GM12878 (cell line): ENCODE measurements around the gene ZNF365. TPM values are rescaled to one million over a fixed set of nuclear protein-coding genes. Genes with fewer than 3 reads are reported as not detected.
"Not testable (repeated sequence)": the region's sequence is repeated elsewhere in the genome, so short reads cannot be mapped to it uniquely, and the experiment has no call there.

ENCODE experiments used
- ATAC-seq: fragments of 200-7000 bp; cut with Tn5 transposase; 3 replicates; pipeline ENCODE4 v1.9.1; 2020; ENCODE audit warnings: mild to moderate bottlenecking, moderate library complexity
- BruUV-seq: library from RNA; stranded (reverse); fragments of 400-500 nt; replicated peaks from 2 replicates; lab custom pipeline; 2021; lab: Mats Ljungman, UMichigan
- CTCF ChIA-PET: fragments of 300-600 bp; sonication (Branson Sonifier 250); formaldehyde crosslinking; extraction: SDS; loops from one replicate; lab custom pipeline; 2021; ENCODE audit warnings: inconsistent platforms; lab: Yijun Ruan, JAX
- POLR2A ChIA-PET: fragments of 350-600 bp; formaldehyde crosslinking; extraction: SDS; loops from one replicate; lab custom pipeline; 2021; ENCODE audit warnings: inconsistent platforms; lab: Charles Lee
- RAD21 ChIA-PET: fragments of 300-600 bp; sonication (Branson Sonifier 250); formaldehyde crosslinking; loops from one replicate; lab custom pipeline; 2023; ENCODE audit warnings: antibody characterized with exemption; ENCODE audit not compliant: unreplicated experiment; lab: Charles Lee
- SMC1A ChIA-PET: fragments of 300-600 bp; sonication (Branson Sonifier 250); formaldehyde crosslinking; loops from one replicate; lab custom pipeline; 2023; ENCODE audit not compliant: unreplicated experiment, uncharacterized antibody; lab: Charles Lee
- DNase-seq: peaks from one replicate; pipeline ENCODE4 v3.0.0-alpha.2; 2011; ENCODE audit warnings: low read depth, low spot score
- FAIRE-seq: peaks from 3 replicates; lab custom pipeline; 2011; peaks lifted over from hg19 to GRCh38; lab: Jason Lieb, UNC
- H2AFZ ChIP-seq: 2 replicates; pipeline ENCODE4 v1.6.0; 2011; ENCODE audit warnings: low read depth, low read length, control low read depth; ENCODE audit not compliant: control insufficient read depth
- H3K27ac ChIP-seq: 2 replicates; pipeline ENCODE4 v1.5.1; 2011; ENCODE audit warnings: control low read depth; ENCODE audit not compliant: control insufficient read depth, insufficient read depth
- H3K27me3 ChIP-seq, 2 experiments: replicated peaks in 1 of 2; 2 replicates each; pipeline versions ENCODE4 v1.6.0 to v1.6.1; 2011; ENCODE audit warnings: low read length in 1 of 2; ENCODE audit not compliant: control insufficient read depth in 2 of 2, insufficient read depth in 2 of 2
- H3K36me3 ChIP-seq, 2 experiments: 2 replicates each; pipeline ENCODE4 v1.5.1; 2011; ENCODE audit warnings: low read length in 1 of 2; ENCODE audit not compliant: control insufficient read depth in 2 of 2, insufficient read depth in 2 of 2
- H3K4me1 ChIP-seq: 2 replicates; pipeline ENCODE4 v1.6.1; 2011; ENCODE audit warnings: mild to moderate bottlenecking, low read length, moderate library complexity, mixed read lengths; ENCODE audit not compliant: control insufficient read depth, insufficient read depth
- H3K4me2 ChIP-seq: 2 replicates; pipeline ENCODE4 v1.6.0; 2011; ENCODE audit warnings: control low read depth; ENCODE audit not compliant: control insufficient read depth, insufficient read depth
- H3K4me3 ChIP-seq: fragments of 200-600 bp; sonication (generic); 2 replicates; pipeline ENCODE4 v1.5.1; 2016
- H3K79me2 ChIP-seq: 2 replicates; pipeline ENCODE4 v1.6.0; 2011; ENCODE audit warnings: low read length; ENCODE audit not compliant: control insufficient read depth, insufficient read depth
- H3K9ac ChIP-seq: 2 replicates; pipeline ENCODE4 v1.8.0; 2011; ENCODE audit warnings: low read length, control low read depth, mixed read lengths; ENCODE audit not compliant: control insufficient read depth, insufficient read depth
- H3K9me3 ChIP-seq: replicated peaks from 3 replicates; pipeline ENCODE4 v1.5.1; 2011; ENCODE audit warnings: mild to moderate bottlenecking, low read length; ENCODE audit not compliant: control insufficient read depth, insufficient read depth
- H4K20me1 ChIP-seq: 2 replicates; pipeline ENCODE4 v1.6.0; 2011; ENCODE audit not compliant: control insufficient read depth, insufficient read depth
- ATF7 ChIP-seq: fragments of 450-650 bp; IDR thresholded peaks from 2 replicates; pipeline ENCODE4 v1.6.1; 2016; ENCODE audit warnings: low read depth, mild to moderate bottlenecking
- WGBS: methylation state at CpG from one replicate; pipeline ENCODE4 v1.1.6; 2016; ENCODE audit warnings: low lambda C conversion rate; ENCODE audit not compliant: insufficient replicate concordance, insufficient coverage; ENCODE audit errors: missing lambda C conversion rate; 5-methylcytosine and 5-hydroxymethylcytosine counted together
- in situ Hi-C: fragments of 300-500 bp; cut with MboI; formaldehyde crosslinking; loops from 9 replicates; pipeline ENCODE4 v1.14.3; 2018; ENCODE audit warnings: mixed read lengths
- intact Hi-C: fragments of 100-400 bp; cut with micrococcal nuclease; formaldehyde crosslinking; loops from one replicate; pipeline ENCODE4 v1.14.2; 2022; ENCODE audit not compliant: unreplicated experiment
- polyA plus RNA-seq, 11 experiments: library from polyadenylated mRNA; depleted of rRNA in 4 of 11; unstranded in 6 of 11; stranded (reverse) in 5 of 11; fragments of >200 nt; fragmentation: Nextera tagmentation in 4 of 11; fragmentation: Illumina TruSeq in 1 of 11; extraction: Ambion mirVana in 4 of 11; extraction: Trizol in 1 of 11; gene quantifications; 1 replicate in 1 of 11; 2 replicates in 10 of 11; pipeline versions ENCODE4 v1.2.1 to v1.2.3, GENCODE V29; 2011 to 2016; ENCODE audit warnings: inconsistent platforms in 2 of 11, missing spikeins in 2 of 11, low read depth in 1 of 11
- total RNA-seq, 4 experiments: library from RNA; depleted of rRNA in 3 of 4; stranded (reverse); fragments of >200 nt in 3 of 4; fragmentation: Illumina TruSeq in 1 of 4; extraction: Trizol in 1 of 4; gene quantifications; 2 replicates each; pipeline versions ENCODE4 v1.2.1 to v1.2.3, GENCODE V29; 2013 to 2021
- TF ChIP-seq, protein P1 (sequence below): IDR thresholded peaks from 2 replicates; pipeline ENCODE4 v1.6.1; 2011; ENCODE audit warnings: mild to moderate bottlenecking, low read depth, low read length, moderate library complexity; ENCODE audit not compliant: insufficient replicate concordance

ZNF365 gene
- total and polyA plus RNA-seq, 10 of the 15 experiments (the other 5 are each of a cell fraction or from before 2014, with no cell fraction given) = 0.08 TPM; not detected in 9

DNA sequence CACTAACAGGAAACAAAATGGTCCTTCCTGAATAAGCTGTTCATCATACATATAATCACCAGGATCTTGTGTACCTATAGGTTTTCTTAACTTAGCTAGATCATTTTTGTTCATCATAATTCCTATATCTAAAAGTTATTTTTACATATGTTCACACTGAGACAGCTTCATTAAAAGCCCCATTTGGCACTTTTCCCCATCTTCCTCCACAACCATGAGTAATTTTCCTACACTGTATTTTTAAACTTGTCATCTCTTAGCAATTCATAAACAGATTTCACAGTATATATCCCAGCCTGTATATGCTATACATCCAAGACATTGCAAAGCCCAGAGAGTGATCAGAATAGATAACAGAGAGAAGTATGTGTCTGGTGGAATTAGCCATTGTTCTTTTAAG is 28.3 kb downstream of the ZNF365 start:
- in situ Hi-C loops = no loop called here
- ChIA-PET POLR2A (no interaction called here), SMC1A (no interaction called here), RAD21 (no interaction called here), CTCF (no interaction called here)
- intact Hi-C loops = no loop called here
- H3K9me3 ChIP-seq = peaks cover 1% of the 10 kb centered on the region; the same call in 1 of the 3 replicates
- H3K79me2 ChIP-seq = no peaks in the 10 kb centered on the region
- no peak overlapping the region for H3K4me3 ChIP-seq
- DNase-seq (no peak), ATAC-seq (no peak), FAIRE-seq (no peak)
- no peaks in the 10 kb centered on the region for H3K4me1 ChIP-seq
- no peaks in the 10 kb centered on the region for H3K36me3 ChIP-seq
- no peak overlapping the region for H3K27ac ChIP-seq
- H4K20me1 ChIP-seq = no peaks in the 10 kb centered on the region
- H3K4me2 ChIP-seq = no peak overlapping the region
- BruUV-seq = no TSS peak
- H2AFZ ChIP-seq = no peak overlapping the region
- TF ChIP-seq ATF7 = no peak
- TF ChIP-seq, protein P1, sequence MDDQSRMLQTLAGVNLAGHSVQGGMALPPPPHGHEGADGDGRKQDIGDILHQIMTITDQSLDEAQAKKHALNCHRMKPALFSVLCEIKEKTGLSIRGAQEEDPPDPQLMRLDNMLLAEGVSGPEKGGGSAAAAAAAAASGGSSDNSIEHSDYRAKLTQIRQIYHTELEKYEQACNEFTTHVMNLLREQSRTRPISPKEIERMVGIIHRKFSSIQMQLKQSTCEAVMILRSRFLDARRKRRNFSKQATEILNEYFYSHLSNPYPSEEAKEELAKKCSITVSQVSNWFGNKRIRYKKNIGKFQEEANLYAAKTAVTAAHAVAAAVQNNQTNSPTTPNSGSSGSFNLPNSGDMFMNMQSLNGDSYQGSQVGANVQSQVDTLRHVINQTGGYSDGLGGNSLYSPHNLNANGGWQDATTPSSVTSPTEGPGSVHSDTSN = no peak
- no peaks in the 10 kb centered on the region for H3K27me3 ChIP-seq
- H3K9ac ChIP-seq = no peak overlapping the region

DNA sequence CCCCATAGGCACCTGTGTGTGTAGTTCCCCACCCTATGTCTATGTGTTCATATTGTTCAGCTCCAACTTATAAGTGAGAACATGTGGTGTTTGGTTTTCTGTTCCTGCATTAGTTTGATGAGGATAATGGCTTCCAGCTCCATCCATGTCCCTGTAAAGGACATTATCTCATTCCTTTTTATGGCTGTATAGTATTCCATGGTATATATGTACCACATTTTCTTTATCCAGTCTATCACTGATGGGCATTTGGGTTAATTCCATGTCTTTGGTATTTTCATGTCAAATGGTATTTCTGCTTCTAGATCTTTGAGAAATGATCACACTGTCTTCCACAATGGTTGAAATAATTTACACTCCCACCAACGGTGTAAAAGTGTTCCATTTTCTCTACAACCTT is 36.4 kb downstream of the ZNF365 start:
- H3K79me2 ChIP-seq, H4K20me1 ChIP-seq, H3K9me3 ChIP-seq, POLR2A ChIA-PET, BruUV-seq, RAD21 ChIA-PET, CTCF ChIA-PET, H3K27me3 ChIP-seq, H2AFZ ChIP-seq, FAIRE-seq, in situ Hi-C loops, H3K27ac ChIP-seq, DNase-seq, H3K4me2 ChIP-seq, intact Hi-C loops, H3K36me3 ChIP-seq, H3K4me3 ChIP-seq, H3K9ac ChIP-seq, H3K4me1 ChIP-seq, ATAC-seq: not testable (repeated sequence)
- 0% methylated on average over 1 of the region's 1 CpG for WGBS
- SMC1A ChIA-PET = interaction anchor here (1.1 kb wide), 1 partner anchor 13 kb away, joined by 3 read pairs; no protein-coding TSS in a partner anchor

DNA sequence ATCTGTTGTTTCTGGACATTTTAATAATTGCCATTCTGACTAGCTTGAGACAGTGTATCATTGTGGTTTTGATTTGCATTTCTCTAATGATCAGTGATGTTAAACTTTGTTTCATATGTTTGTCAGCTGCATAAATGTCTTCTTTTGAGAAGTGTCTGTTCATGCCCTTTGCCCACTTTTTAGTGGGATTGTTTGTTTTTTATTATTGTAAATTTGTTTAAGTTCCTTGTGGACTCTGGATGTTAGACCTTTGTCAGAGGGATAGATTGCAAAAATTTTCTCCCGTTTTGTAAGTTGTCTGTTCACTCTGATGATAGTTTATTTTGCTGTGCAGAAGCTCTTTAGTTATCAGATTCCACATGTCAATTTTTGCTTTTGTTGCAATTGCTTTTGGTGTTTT is 36.8 kb downstream of the ZNF365 start:
- H3K9ac ChIP-seq, intact Hi-C loops, H2AFZ ChIP-seq, ATAC-seq, H3K4me2 ChIP-seq, H3K27ac ChIP-seq, BruUV-seq, H3K79me2 ChIP-seq, in situ Hi-C loops, H3K4me1 ChIP-seq, H4K20me1 ChIP-seq, H3K9me3 ChIP-seq, POLR2A ChIA-PET, FAIRE-seq, H3K27me3 ChIP-seq, H3K4me3 ChIP-seq, H3K36me3 ChIP-seq, DNase-seq, RAD21 ChIA-PET: not testable (repeated sequence)
- ChIA-PET CTCF (interaction anchor here (1.6 kb wide), 1 partner anchor 11 kb away, joined by 3 read pairs; no protein-coding TSS in a partner anchor), SMC1A (interaction anchor here (1.1 kb wide), 1 partner anchor 12 kb away, joined by 3 read pairs; no protein-coding TSS in a partner anchor)
- 32% methylated on average over 1 of the region's 1 CpG for WGBS
